Left lung (tissue), 10 donors: Measurements from ENCODE around the gene ZNF576. TPM values are rescaled to one million over a fixed set of nuclear protein-coding genes. Genes with fewer than 3 reads are reported as not detected.

Source experiments
- ATAC-seq: fragments of 200-7000 bp; cut with Tn5 transposase; one replicate; pipeline ENCODE4 v1.9.1; 2020; ENCODE audit warnings: moderate library complexity
- DNase-seq, 4 donors: peaks; one replicate each; pipeline ENCODE4 v3.0.0-alpha.2; 2013 to 2020
- H3K27ac ChIP-seq, 2 donors: fragments of 200-600 bp; sonication (generic) in 1 of 2; one replicate each; pipeline versions ENCODE4 v1.5.0 to v1.8.0; 2020 to 2021
- H3K27me3 ChIP-seq, 2 donors: fragments of 200-600 bp; sonication (generic) in 1 of 2; one replicate each; pipeline versions ENCODE4 v1.5.0 to v1.8.0; 2020 to 2021
- H3K36me3 ChIP-seq, 2 donors: fragments of 200-600 bp; sonication (generic) in 1 of 2; one replicate each; pipeline versions ENCODE4 v1.5.0 to v1.8.0; 2020 to 2021
- H3K4me1 ChIP-seq, 2 donors: fragments of 200-600 bp; one replicate each; pipeline ENCODE4 v1.8.0; 2021
- H3K4me3 ChIP-seq, 2 donors: fragments of 200-600 bp; sonication (generic) in 1 of 2; one replicate each; pipeline versions ENCODE4 v1.5.0 to v1.8.0; 2020 to 2021; ENCODE audit warnings: mild to moderate bottlenecking in 1 of 2
- H3K9me3 ChIP-seq, 2 donors: fragments of 200-600 bp; sonication (generic) in 1 of 2; one replicate each; pipeline versions ENCODE4 v1.5.0 to v1.8.0; 2020 to 2021
- intact Hi-C, 2 donors: fragments of 100-400 bp; cut with DNase I; formaldehyde crosslinking; loops; one replicate each; pipeline versions ENCODE4 v1.11.2 to v1.14.2; 2022
- polyA plus RNA-seq, 6 donors: library from polyadenylated mRNA; unstranded; fragments of 120-200 nt; gene quantifications; one replicate each; pipeline ENCODE4 v1.2.1, GENCODE V29; 2013; ENCODE audit not compliant: insufficient read length in 6 of 6
- total RNA-seq, 2 donors: library from RNA; stranded (reverse); fragmentation: NEBNext Ultra II Directional; extraction: Animal tissue kit (Norgen Biotek cat#: 25700); gene quantifications; one replicate each; pipeline ENCODE4 v1.2.1, GENCODE V29; 2021
- TF ChIP-seq, protein P1 (sequence below), 2 donors: fragments of 200-600 bp; sonication (generic) in 1 of 2; IDR thresholded peaks; one replicate each; pipeline versions ENCODE4 v1.5.0 to v1.8.0; 2021; ENCODE audit warnings: antibody characterized with exemption in 2 of 2
- donor health status: DM: no; HTN: yes; CAD: no.
- donor health status: DM: no; HTN: no; CAD: no.

The ZNF576 gene
- total and polyA plus RNA-seq, 8 donors = 9.3 to 14.4 (median 11.5) TPM

DNA sequence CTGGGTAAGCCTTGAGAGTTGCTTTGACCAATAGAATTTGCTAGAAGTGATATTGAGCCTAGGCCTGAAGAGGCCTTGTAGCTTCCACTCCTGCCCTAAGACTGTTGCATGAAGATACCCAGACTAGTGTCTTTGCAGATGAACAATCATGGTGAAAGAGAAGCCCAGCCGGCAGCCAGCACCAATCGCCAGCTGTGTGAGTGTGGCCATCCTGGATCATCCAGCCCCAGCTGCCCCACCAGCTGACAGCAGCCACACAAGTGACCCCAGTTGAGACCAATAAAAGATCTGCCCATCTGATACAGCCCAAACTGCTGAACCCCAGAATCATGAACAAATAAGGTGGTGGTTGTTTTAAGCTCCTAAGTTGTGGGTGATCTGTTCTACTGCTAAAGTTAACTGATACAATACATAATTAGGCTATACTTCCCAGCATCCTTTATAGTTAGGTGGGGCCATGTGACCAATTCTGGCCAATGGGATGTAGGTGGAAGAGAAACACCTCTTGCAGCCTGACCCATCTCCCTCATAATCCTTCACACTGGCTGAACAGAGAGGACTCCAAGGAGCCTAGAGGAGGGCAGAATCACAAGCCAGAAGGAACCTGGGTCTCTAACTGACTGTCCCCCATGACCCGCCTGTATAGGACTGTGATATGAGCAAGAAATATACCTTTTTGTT lies 32.4 kb downstream of the ZNF576 start:
- DNase-seq (no peak), ATAC-seq (no peak)
- Histone ChIP-seq H3K9me3 (no peaks in the 10 kb centered on the region), H3K4me3 (no peak overlapping the region), H3K27ac (no peak overlapping the region), H3K27me3 (peaks cover 0 to 25% of the 10 kb centered on the region in 2 donors), H3K36me3 (no peaks in the 10 kb centered on the region), H3K4me1 (no peaks in the 10 kb centered on the region)
- TF ChIP-seq, protein P1, sequence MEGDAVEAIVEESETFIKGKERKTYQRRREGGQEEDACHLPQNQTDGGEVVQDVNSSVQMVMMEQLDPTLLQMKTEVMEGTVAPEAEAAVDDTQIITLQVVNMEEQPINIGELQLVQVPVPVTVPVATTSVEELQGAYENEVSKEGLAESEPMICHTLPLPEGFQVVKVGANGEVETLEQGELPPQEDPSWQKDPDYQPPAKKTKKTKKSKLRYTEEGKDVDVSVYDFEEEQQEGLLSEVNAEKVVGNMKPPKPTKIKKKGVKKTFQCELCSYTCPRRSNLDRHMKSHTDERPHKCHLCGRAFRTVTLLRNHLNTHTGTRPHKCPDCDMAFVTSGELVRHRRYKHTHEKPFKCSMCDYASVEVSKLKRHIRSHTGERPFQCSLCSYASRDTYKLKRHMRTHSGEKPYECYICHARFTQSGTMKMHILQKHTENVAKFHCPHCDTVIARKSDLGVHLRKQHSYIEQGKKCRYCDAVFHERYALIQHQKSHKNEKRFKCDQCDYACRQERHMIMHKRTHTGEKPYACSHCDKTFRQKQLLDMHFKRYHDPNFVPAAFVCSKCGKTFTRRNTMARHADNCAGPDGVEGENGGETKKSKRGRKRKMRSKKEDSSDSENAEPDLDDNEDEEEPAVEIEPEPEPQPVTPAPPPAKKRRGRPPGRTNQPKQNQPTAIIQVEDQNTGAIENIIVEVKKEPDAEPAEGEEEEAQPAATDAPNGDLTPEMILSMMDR (IDR thresholded peaks at IDR 0.05) = no peak
- intact Hi-C loops = no loop called here

DNA sequence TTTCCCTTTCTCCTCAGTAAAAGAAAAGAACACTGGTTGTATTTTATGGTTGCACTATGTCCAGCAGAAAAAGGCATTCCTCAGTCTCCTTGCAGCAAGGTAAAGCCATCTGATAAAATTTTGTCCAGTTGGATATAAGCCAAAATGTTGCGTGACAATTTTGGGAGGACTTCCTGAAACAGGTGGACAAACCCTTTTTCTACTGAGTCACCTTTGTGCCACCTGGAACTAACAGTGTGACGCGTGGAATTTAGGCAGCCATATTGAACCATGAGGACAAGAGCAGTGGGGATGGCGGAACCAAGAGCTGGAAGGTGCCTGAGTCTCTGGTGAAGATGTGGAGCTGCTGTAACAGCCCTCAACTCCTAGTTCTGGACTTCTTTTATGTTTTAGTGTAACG lies 35.1 kb downstream of the ZNF576 start:
- TF ChIP-seq, protein P1 (IDR thresholded peaks at IDR 0.05) = no peak
- ATAC-seq (no peak), DNase-seq (no peak)
- intact Hi-C loops = no loop called here
- H3K27ac ChIP-seq = no peak overlapping the region
- no peaks in the 10 kb centered on the region for H3K36me3 ChIP-seq
- H3K27me3 ChIP-seq = peaks cover 0 to 35% of the 10 kb centered on the region in 2 donors
- no peak overlapping the region for H3K4me3 ChIP-seq
- H3K4me1 ChIP-seq = no peaks in the 10 kb centered on the region
- H3K9me3 ChIP-seq = no peaks in the 10 kb centered on the region

DNA sequence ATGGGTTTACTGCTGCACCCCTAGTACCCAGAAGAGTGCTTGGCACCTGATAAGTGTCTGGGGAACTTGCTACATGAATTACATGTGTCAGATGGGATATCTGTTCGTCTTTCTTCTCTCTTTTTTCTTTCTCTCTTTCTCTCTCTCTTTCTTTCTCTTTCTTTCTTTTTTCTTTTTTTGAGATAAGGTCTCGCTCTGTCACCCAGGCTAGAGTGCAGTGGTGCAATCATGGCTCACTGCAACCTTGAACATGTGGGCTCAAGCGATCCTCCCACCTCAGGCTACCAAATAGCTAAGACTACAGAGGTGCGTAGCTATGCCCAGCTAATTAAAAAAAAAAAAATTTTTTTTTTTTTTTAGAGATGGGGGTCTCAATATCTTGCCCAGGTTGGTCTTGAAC lies 37.1 kb downstream of the ZNF576 start:
- H3K9me3 ChIP-seq = no peaks in the 10 kb centered on the region
- no peak for DNase-seq
- intact Hi-C loops = no loop called here
- H3K27ac ChIP-seq = no peak overlapping the region
- TF ChIP-seq, protein P1 (IDR thresholded peaks at IDR 0.05) = no peak
- no peak for ATAC-seq
- peaks cover 0 to 38% of the 10 kb centered on the region in 2 donors for H3K27me3 ChIP-seq
- no peak overlapping the region for H3K4me3 ChIP-seq
- H3K36me3 ChIP-seq = no peaks in the 10 kb centered on the region
- H3K4me1 ChIP-seq = no peaks in the 10 kb centered on the region

DNA sequence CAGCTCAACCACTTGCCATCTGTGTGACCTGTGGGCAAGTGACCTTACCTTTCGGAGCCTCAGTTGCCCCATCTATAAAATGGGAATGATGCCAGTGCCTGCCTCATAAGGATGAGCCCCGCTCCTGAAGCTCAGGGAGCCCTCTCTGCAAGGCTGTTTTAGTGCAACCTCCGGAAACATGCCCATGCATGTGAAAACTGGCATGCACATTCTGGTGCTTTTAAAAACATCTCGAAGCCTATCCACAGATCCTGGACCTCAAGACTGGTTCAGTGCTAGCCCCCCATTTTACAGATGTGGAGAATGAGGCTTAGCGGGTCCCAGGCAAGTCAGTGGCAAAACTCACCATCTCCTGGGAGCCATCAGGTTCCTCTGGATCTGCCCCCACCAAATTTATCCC lies 37.7 kb downstream of the ZNF576 start:
- DNase-seq (no peak), ATAC-seq (no peak)
- intact Hi-C loops = no loop called here
- Histone ChIP-seq H3K27ac (no peak overlapping the region), H3K4me3 (no peak overlapping the region), H3K27me3 (peaks cover 0 to 43% of the 10 kb centered on the region in 2 donors), H3K9me3 (no peaks in the 10 kb centered on the region), H3K4me1 (no peaks in the 10 kb centered on the region), H3K36me3 (no peaks in the 10 kb centered on the region)
- TF ChIP-seq, protein P1 (IDR thresholded peaks at IDR 0.05) = no peak

DNA sequence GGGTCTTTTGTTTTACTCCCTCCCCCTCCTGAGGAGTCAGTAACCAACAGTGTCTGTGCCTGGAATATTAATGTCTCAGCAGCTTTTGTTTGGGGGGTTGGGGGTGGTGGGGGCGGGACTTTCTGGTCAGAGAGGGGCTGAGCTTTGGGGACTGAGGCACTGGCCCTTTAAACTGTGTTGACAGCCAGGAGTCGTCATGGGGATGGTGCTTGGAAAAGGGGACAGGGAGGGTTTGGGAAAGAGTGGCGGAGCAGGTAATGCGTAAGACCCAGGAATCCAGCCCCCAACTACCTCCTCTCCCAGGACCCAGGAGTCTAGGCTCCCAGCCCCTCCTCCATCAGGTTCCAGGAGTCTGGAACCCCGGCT lies 38.1 kb downstream of the ZNF576 start:
- intact Hi-C loops = no loop called here
- Histone ChIP-seq H3K4me3 (no peak overlapping the region), H3K27me3 (peaks cover 0 to 47% of the 10 kb centered on the region in 2 donors), H3K36me3 (no peaks in the 10 kb centered on the region), H3K4me1 (no peaks in the 10 kb centered on the region), H3K9me3 (no peaks in the 10 kb centered on the region), H3K27ac (no peak overlapping the region)
- TF ChIP-seq, protein P1 (IDR thresholded peaks at IDR 0.05) = no peak
- ATAC-seq (no peak), DNase-seq (no peak)
